SH-SY5Y (cell line): ENCODE measurements around the gene SLC22A8.

Source experiments
- GATA2 ChIP-seq: IDR thresholded peaks from 2 replicates; pipeline ENCODE4 v1.6.1; 2011; ENCODE audit warnings: mild to moderate bottlenecking, low read depth, low read length
- GATA3 ChIP-seq: IDR thresholded peaks from 2 replicates; pipeline ENCODE4 v1.6.1; 2011; ENCODE audit warnings: low read depth, mild to moderate bottlenecking, low read length, moderate library complexity

DNA sequence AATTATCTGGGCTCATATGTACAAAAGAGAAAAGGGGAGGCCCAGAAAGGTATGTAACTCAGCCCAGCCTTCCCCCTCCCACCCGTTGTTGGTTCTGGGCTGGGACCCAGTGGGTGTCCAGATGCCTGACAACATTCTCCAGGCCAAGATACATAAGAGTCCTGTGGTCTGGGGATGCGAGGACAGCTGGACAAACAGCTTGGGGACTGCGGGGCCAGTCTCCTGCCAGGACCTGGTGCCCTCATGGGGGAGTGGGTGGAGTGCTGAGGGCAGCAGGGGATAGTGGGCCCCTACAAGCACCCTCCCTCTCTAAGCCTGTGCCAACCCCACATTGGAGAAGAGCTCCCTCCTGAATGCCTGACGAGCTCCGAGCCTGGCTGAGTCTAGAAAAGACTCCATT, 27.4 kb downstream of the SLC22A8 start:
- no peak for TF ChIP-seq GATA2
- no peak for TF ChIP-seq GATA3
